Mucosa of rectum (tissue), 2 donors: ENCODE results near the gene GPR176.

Experiments
- H3K27ac ChIP-seq, 2 donors: one replicate each; pipeline ENCODE4 v1.7.0; 2013; ENCODE audit warnings: inconsistent platforms in 2 of 2, low read depth in 2 of 2, low read length in 2 of 2
- H3K27me3 ChIP-seq, 2 donors: one replicate each; pipeline ENCODE4 v1.7.0; 2013; ENCODE audit warnings: low read length in 2 of 2; ENCODE audit not compliant: control insufficient read depth in 2 of 2, insufficient read depth in 2 of 2
- H3K36me3 ChIP-seq, 2 donors: one replicate each; pipeline ENCODE4 v1.7.0; 2013; ENCODE audit warnings: low read length in 2 of 2; ENCODE audit not compliant: control insufficient read depth in 2 of 2, insufficient read depth in 2 of 2
- H3K4me1 ChIP-seq, 2 donors: one replicate each; pipeline ENCODE4 v1.7.0; 2013; ENCODE audit warnings: low read length in 2 of 2, mild to moderate bottlenecking in 1 of 2; ENCODE audit not compliant: control insufficient read depth in 2 of 2, insufficient read depth in 2 of 2
- H3K4me3 ChIP-seq, 2 donors: one replicate each; pipeline ENCODE4 v1.7.0; 2013; ENCODE audit warnings: low read length in 2 of 2
- H3K9ac ChIP-seq, 2 donors: one replicate each; pipeline ENCODE4 v1.7.0; 2013; ENCODE audit warnings: low read length in 2 of 2, low read depth in 1 of 2, mild to moderate bottlenecking in 1 of 2
- H3K9me3 ChIP-seq, 2 donors: one replicate each; pipeline ENCODE4 v1.7.0; 2013; ENCODE audit warnings: low read length in 2 of 2; ENCODE audit not compliant: control insufficient read depth in 2 of 2
- donor health status: healthy.
- donor health status: Normal muscosa, but diverticular disease.

GPR176 gene

DNA sequence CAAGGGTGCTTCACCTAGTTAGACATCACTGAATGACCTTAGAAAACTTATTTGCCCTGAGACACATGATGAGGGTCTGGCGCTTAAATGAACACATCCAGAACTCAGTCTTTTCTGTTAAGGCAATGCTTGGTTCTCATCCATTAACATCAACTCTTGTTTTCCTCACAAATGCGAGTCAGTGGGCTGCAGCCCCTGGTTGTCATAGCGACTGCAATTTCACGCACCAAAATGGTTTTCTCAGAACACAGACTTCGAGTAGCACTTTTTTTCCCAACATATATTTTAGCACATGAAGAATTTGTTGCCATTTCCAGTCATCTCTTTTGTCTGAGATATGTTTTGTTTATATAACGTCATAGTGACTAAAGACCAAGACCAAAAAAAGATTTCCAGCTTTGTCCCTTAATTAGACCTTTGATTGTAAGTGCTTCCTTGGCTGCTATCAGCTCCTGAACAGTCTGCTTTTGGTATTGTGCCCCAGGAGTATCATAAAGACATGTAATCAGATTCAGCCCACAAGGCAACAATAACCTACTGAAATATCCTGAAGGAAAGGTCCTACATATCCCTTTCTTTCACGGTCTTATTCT, 68.5 kb downstream of the GPR176 start:
- Histone ChIP-seq H3K4me1 (no peaks in the 10 kb centered on the region), H3K4me3 (no peak overlapping the region), H3K27me3 (no peaks in the 10 kb centered on the region), H3K27ac (no peak overlapping the region), H3K9me3 (no peaks in the 10 kb centered on the region), H3K36me3 (no peaks in the 10 kb centered on the region), H3K9ac (no peak overlapping the region)

DNA sequence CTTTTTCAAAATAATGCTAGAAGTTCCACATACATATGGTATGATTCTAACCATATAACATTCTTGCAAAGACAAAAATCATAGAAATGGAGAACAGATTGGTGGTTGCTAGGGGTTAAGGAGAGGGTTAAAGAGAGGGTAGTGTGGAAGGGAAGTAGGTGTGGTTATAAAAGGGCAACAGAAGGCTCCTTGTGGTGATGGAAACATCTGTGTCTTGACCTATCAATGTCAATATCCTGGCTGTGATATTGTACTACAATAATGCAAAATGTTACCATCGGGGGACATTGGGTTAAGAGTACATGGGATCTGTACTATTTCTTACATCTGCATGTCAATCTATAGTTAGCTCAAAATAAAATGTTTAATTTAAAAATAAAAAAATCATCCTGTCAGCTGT, 69.6 kb downstream of the GPR176 start:
- H3K4me1 ChIP-seq: no peaks in the 10 kb centered on the region
- H3K27me3 ChIP-seq: no peaks in the 10 kb centered on the region
- no peak overlapping the region for H3K9ac ChIP-seq
- no peak overlapping the region for H3K4me3 ChIP-seq
- no peaks in the 10 kb centered on the region for H3K36me3 ChIP-seq
- no peaks in the 10 kb centered on the region for H3K9me3 ChIP-seq
- H3K27ac ChIP-seq: no peak overlapping the region

DNA sequence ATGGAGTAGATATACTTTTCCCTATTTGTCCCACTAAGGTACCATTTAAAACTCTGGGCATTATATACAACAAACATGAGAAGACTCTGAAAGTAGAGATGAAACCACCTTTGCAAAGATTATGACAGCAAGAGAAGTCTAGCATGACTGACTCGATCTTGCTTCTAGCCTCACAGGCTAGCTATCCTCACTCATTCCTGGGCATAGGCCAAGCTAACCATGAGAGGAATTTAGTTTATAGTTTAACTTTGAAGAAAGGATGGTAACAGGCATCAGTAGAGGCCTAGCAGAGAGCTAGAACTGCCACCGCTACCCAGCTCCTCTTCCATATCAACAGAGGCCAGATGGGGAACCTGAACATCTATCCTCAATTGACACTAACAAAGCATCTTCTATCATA, 74.0 kb downstream of the GPR176 start:
- no peaks in the 10 kb centered on the region for H3K4me1 ChIP-seq
- no peaks in the 10 kb centered on the region for H3K27me3 ChIP-seq
- H3K9ac ChIP-seq: no peak overlapping the region
- no peaks in the 10 kb centered on the region for H3K36me3 ChIP-seq
- no peak overlapping the region for H3K27ac ChIP-seq
- H3K4me3 ChIP-seq: no peak overlapping the region
- no peaks in the 10 kb centered on the region for H3K9me3 ChIP-seq

DNA sequence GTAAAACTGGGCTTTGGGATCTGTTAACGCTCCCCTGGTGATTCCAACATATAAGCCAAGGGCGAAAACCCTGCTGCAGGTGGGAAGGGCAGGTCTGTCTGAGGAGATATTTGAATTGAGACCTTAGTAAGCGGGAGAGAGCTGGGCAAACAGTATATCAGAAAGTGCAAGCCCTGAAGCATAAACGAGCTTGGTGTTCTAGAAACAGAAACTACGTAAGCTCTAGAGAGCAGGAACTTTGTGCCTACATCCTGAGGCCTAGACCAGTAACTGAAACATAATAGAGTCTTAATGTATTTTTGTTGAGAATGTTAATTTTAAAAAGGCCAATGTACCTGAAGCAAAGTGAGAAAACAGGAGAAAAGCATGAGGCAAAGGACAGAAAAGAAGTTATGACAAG, 74.5 kb downstream of the GPR176 start:
- Histone ChIP-seq H3K27ac (no peak overlapping the region), H3K9me3 (no peaks in the 10 kb centered on the region), H3K27me3 (no peaks in the 10 kb centered on the region), H3K4me3 (no peak overlapping the region), H3K36me3 (no peaks in the 10 kb centered on the region), H3K4me1 (no peaks in the 10 kb centered on the region), H3K9ac (no peak overlapping the region)

DNA sequence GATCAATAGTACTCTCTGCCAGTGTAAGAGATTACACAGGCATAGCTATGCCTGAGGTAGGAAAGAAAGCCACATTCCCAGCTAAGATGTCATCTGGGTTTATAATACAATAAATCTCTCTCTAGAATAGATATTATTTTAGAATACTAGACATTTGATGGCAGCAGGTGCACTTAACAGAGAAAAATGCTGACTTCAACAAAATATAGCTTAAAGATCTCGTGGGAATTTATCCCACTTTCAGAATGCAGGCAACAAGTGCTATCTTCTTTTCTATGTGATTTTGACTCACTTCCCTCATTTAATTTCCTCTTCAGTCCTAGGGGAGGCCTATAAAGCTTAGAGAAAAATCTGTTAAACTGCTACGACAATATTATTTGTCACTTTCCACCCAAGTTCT, 76.5 kb downstream of the GPR176 start:
- H3K9ac ChIP-seq: no peak overlapping the region
- no peaks in the 10 kb centered on the region for H3K4me1 ChIP-seq
- no peaks in the 10 kb centered on the region for H3K9me3 ChIP-seq
- H3K27ac ChIP-seq: no peak overlapping the region
- no peaks in the 10 kb centered on the region for H3K36me3 ChIP-seq
- H3K4me3 ChIP-seq: no peak overlapping the region
- H3K27me3 ChIP-seq: no peaks in the 10 kb centered on the region

DNA sequence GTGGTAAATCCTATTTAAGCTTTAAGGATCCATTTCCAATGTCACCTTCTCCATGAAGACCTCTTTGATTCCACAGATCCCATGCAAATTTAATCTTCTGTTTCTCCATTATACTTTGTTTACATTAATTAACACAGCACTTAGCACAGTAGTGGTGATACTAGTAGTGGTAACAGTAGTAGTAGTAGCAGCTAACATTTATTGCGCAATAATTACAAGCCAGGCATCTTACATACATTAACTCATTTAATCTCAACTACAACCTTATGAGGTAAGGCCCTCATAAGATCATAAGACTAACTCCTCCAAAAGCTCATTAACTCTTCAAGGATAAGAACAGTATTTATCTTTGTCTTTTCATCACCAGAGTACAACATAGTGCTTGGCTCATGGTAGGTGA, 82.6 kb downstream of the GPR176 start:
- H3K9me3 ChIP-seq: no peaks in the 10 kb centered on the region
- no peak overlapping the region for H3K4me3 ChIP-seq
- H3K27me3 ChIP-seq: no peaks in the 10 kb centered on the region
- no peaks in the 10 kb centered on the region for H3K36me3 ChIP-seq
- H3K27ac ChIP-seq: no peak overlapping the region
- H3K4me1 ChIP-seq: no peaks in the 10 kb centered on the region
- no peak overlapping the region for H3K9ac ChIP-seq

DNA sequence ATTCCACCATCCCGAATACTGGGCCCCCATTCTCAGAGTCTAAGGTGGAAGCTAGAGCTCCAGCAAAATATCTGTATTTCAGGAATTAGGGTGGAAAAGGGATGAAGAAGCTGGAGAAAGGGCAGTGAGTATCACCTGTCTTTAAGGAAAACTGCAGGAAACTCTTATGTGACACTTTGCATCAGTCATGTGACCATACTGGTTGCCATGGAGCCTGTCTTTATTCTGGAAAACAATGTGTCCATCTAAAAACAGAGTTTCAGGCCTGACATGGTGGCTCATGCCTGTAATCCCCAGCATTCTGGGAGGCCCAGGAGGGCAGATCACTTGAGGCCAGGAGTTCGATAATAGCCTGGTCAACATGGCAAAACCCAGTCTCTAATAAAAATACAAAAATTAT, 84.5 kb downstream of the GPR176 start:
- H3K36me3 ChIP-seq: no peaks in the 10 kb centered on the region
- no peaks in the 10 kb centered on the region for H3K4me1 ChIP-seq
- no peak overlapping the region for H3K9ac ChIP-seq
- H3K9me3 ChIP-seq: no peaks in the 10 kb centered on the region
- H3K27ac ChIP-seq: no peak overlapping the region
- no peaks in the 10 kb centered on the region for H3K27me3 ChIP-seq
- H3K4me3 ChIP-seq: no peak overlapping the region

DNA sequence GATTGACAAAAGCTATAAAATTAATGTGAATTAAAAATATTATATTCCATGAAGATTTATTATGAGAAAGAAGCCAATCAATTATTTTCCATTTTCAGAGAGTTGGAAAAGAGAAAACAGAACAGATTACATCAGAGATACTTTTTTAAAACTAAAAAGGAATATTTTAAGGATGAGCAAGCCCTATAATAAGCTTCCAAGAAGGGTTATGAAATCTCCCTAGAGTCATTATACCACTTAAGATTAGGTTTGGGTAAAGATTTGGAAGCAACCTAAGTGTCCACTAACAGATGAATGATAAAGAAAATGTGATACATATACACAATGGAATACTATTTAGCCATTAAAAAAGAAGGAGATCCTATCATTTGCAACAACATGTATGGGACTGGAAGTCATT, 85.8 kb downstream of the GPR176 start:
- H3K9ac ChIP-seq: no peak overlapping the region
- no peaks in the 10 kb centered on the region for H3K9me3 ChIP-seq
- H3K36me3 ChIP-seq: no peaks in the 10 kb centered on the region

DNA sequence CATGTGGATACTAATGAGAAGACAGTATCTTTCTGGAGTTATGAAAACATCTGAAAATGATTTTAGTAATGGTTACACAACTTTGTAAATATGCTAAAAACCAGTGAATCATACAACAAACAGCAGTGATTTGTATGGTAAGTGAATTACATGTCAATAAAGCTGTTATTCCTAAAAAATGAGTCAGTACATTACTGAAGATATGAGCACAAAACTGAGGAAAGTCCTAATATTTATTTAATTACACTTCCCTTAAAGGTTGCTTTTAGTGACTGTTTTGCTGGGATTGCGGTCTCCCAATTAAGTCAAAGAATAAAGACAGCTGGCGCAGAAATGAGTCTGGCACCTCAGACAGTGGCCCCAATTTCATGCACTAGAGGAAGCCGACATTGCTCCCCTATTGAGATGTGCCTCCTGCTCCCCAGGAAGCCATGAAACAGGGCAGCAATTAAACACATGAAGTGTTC, 86.5 kb downstream of the GPR176 start:
- Histone ChIP-seq H3K9ac (no peak overlapping the region), H3K4me3 (no peak overlapping the region), H3K36me3 (no peaks in the 10 kb centered on the region), H3K27ac (no peak overlapping the region), H3K27me3 (no peaks in the 10 kb centered on the region), H3K4me1 (no peaks in the 10 kb centered on the region), H3K9me3 (no peaks in the 10 kb centered on the region)

More for the DNA sequence above, 85.8 kb downstream of the GPR176 start:
- no peak overlapping the region for H3K27ac ChIP-seq
- H3K4me1 ChIP-seq: no peaks in the 10 kb centered on the region
- no peaks in the 10 kb centered on the region for H3K27me3 ChIP-seq
- no peak overlapping the region for H3K4me3 ChIP-seq

DNA sequence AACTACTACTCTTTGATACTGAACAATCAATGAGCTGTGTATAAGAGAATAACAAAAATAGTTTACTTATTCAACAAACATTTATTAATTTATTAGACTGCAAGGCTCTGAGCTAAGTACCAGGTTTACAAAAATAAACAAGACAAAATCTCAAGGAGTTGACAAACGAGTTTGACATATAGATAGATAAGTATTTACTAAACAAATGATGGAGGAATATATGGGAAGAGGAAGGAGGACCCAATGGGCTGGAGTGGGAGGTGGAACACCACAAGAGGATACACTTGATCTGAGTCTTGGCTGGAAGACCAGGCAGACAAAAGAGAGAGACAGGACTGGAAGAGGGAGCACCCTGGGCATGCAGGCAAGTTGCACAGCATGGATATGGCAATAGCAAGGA, 89.9 kb downstream of the GPR176 start:
- Histone ChIP-seq H3K27ac (no peak overlapping the region), H3K4me1 (no peaks in the 10 kb centered on the region), H3K4me3 (no peak overlapping the region), H3K9me3 (no peaks in the 10 kb centered on the region), H3K27me3 (no peaks in the 10 kb centered on the region), H3K36me3 (no peaks in the 10 kb centered on the region), H3K9ac (no peak overlapping the region)
